Measurements from ENCODE around the gene PTK6.
"Not testable (repeated sequence)": the region's sequence is repeated elsewhere in the genome, so short reads cannot be mapped to it uniquely, and the experiment has no call there.

PTK6 gene

DNA sequence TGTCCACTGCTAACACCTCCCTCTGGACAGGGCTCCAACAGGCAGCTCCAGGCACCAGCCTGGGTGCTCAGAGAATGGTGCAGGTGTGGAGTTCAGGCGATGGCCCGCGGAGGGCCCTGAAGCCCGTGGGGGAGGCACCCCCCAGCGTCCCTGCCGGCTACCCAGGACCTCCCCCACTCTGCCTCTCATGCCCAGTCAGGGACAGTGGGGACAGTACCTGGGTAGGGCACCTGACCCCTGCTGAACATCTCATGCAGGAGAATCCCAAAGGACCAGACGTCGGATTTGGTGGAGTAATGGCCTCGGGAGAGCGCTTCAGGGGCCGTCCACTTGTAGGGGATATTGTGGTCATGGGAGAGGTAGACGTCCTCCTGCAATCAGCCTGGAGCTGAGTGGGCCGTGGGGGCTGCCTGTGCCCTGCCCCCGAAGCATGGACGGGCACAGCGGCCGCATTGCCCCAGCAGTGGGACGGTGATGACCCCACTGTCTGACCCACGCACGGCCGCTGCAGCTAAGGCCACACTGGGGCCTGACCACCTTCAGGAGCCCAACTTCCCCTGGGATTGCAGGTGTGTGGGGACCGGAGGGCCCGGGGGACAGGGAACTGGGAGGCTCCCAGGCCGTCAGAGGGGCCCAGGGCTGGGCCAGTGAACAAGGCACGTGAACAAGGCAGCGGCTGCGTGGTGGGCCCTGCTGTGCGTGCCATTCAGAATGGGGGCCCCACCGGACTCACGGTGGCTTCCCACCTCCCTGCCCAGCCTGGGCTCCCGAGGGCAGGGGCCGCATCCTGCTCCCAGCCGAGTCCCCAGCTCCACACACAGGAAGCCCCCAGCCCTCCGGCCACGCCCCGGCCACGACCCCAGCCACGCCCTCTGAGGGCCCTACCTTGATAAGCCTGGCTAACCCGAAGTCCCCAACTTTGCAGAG lies 7.1 kb downstream of the PTK6 start:
- DNase-seq (ENCODE audit: low read depth) = no peak

DNA sequence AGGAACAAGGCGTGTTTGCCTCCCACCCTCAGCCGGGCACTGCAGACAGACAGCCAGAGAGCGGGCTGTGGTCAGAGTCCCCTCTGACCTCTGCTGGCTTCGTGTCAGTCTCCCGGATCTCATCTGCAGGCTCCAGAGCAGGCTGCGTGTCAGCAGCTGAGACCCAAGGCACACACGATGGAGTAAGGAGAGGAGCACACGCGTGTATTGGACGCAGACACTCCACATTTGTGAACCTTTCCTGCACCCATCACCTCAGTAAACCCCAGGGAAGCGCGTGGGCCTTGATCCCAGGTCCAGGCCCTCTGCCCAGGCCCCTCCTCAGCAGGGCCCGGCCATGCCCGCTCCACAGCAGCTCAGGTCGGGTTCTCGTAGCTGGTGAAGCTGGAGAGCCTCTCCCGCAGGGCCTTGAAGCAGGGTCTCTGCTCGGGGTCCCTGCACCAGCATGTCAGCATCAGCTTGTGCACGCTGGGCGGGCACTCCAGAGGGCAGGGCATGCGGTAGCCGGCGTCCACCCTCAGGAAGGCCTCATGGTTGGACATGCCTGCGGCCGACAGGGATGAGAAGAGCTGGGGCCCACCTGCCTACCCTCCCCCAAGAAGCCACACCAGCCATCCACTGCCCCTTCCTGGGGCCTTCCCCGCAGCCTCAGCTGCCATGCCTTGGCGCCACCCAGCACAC lies 7.9 kb downstream of the PTK6 start:
- DNase-seq (ENCODE audit: low read depth) = no peak

DNA sequence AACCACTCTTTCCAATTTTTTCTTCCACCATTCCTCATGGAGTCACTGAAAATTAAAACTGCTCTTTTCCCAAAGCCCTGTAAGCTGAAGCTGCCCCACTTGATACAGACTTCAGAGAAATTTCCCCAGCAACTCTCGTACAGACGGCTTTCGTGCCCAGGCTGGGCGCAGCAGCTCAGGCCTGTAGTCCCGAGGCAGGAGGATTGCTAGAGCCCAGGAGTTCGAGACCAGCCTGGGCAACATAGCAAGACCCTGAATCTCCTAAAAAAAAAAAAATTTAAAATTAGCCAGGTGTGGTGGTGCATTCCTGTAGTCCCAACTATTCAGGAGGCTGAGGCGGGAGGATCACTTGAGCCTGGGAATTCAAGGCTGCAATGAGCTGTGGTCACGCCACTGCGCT lies 10.0 kb downstream of the PTK6 start:
- DNase-seq (ENCODE audit: low read depth) = no peak

DNA sequence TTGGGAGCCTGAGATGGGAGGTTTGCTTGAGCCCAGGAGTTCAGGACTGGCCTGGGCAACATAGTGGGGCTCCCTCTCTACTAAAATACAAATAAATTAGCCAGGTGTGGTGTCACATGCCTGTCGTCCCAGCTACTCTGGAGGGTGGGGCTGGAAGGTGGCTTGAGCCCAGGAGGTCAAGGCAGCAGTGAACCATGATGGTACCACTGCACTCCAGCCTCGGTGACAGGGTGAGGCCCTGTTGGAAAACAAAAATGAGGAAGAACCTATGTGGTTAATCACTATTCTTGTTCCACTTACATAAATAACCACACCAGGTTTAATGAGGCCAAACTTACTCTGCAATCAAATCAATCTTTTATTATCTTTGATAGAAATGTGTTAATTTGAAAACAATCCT lies 11.2 kb downstream of the PTK6 start:
- DNase-seq (ENCODE audit: low read depth) = no peak

DNA sequence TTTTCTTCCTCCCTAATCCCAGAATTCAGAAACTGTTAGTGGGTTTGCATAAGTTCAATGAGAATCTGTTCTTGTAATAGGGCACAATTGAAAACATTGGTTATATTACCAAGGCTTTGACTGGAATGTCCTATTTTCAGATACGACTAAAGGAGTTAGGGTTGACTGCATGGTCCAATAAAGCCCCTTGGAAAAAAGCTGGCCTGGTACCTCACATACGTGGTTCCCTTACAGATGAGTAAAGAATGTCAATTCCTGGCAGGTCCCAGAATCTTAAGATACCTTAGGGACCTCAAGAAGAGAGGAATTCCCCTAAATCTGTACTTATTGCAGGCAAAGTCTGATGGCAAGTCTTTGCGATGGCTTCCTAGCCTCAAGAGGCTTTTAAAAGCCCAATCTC lies 12.0 kb downstream of the PTK6 start:
- DNase-seq (ENCODE audit: low read depth) = no peak

DNA sequence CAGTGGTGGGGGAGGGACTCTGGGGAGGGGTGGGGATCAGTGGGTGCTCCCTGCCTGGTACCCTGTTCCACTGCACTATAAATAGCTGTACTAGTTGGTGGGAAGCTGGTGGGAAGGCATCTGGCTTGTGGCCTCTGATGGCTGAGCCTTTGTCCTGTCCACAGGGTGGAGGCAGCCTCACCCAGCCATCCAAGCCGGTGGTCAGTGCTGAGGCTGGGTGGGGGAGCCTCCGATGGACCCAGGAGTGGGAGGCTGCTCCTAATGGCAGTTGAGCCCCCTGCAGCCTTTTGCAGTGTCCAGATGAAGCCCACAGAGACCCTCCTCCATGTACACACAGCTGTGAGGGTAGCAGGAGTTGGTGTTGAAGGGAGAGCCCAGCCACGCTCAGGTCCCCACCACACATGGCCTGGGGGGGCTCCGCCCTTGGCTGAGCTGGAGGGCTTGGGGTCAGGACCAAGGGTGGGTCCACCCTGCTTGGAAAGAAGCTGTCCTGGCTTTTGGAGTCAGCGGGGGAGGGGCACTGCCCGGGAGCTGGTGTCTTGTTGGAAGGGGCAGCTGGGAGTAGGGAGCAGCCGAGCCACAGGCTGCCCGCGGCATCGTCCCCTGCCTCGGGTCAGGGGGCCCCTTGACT lies 14.1 kb downstream of the PTK6 start:
- DNase-seq (ENCODE audit: low read depth) = no peak

DNA sequence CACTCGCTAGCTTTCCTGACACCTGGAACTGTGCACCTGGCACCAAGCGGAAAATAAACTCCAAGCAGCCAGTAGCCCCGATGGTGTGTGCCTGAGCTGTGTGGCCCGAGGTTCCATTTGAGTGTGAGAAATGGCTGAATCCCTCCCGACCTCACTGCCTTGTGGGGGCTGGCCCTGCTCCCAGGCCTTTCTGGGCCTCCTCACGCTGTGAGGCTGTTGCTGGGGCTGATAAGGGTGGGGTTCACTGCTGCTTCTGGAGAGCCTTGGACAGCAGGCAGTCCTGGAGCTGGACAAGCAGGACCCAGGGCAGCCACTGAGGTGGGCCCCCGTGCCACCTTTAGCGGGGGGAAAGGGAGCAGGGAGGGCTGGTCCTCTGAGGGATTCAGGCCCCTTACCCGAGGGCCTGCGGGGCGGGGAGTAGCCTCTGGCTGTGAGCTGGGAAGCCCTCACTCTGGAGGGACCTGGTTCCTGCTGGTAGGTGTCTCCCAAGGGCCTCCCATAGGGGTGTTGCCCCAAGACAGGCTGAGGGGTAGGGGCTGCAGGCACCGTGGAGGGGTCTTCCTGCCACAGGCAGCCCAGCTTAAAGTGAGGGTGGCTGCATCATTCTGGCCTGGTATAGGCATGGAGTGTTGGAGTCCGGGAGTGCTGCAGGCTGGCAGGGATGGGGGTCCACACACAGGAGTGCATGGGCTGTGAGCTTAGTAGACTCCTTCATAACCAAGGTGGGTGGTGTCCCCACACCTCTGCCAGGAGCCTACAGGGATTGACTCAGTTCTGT lies 14.9 kb downstream of the PTK6 start:
- DNase-seq (ENCODE audit: low read depth) = no peak

DNA sequence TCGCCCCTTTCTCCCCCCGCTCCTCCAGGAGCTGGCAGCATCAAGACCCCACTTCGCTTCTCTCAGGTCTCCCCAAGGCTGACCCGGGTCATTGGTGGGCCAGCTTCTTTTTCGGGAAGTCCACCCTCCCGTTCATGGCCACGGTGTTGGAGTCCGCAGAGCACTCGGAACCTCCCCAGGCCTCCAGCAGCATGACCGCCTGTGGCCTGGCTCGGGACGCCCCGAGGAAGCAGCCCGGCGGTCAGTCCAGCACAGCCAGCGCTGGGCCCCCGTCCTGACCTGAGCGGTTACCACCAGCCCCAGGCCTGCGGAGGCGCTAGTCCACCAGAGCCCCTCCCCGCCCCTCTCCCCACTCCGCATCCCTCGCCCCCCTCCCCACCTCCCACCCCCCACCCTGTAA lies 15.6 kb downstream of the PTK6 start:
- no peak for DNase-seq (ENCODE audit: low read depth)

DNA sequence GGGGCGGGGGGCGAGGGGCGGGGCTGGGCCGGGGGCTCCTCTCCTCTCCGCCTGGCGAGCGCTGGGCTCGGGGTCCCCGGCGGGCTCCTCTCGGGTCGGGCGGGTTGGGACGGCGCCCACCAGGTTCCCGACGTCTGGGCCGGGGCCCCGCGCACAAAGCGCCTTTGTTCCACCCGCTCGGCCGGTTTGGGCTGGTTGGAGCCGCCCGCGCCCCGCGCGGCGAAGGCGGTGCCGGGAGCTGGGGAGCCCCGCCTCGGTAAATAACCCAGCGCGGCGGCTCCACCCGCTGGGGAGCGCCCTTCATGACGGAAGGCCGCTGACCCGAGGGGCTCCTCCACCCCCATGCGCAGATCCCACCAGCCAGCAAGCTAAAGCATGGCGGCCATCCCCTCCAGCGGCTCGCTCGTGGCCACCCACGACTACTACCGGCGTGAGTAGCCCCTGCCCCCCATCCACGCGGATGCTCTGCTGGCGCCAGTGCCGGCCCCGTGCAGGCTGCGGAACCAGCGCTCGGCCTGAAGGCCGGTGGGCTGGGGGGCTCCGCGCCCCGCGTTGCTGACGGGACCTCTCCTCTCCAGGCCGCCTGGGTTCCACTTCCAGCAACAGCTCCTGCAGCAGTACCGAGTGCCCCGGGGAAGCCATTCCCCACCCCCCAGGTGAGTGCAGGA lies 16.1 kb downstream of the PTK6 start:
- no peak for DNase-seq (ENCODE audit: low read depth)

DNA sequence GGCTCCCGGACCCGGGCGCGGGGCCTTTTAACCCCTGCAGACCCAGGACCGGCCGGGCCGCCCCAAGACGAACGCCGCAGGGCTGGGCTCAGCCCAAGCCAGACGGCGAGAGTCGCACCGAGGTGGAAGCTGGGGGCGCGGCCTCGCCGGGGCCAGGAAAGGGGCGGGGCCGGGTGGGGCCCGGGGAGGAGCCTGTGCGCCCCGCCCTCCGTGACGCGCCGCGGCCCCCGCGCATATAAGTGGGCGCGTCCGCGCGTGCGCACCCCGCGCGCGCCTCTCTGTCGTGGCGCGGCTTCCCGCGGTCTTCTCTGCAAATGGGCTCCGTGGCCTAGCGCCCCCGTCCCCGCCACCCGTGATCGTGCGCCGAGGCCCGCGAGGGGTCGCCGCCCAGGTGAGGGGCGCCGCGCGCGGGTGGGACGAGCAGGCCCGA lies 16.7 kb downstream of the PTK6 start, which contains the start of gene PPDPF:
TSS of gene PPDPF (plus strand) at position 262 of the 430 bp plus-strand sequence. CDS start 544 bp downstream, outside the sequence.
- DNase-seq (ENCODE audit: low read depth) = peak; percentile 66

DNA sequence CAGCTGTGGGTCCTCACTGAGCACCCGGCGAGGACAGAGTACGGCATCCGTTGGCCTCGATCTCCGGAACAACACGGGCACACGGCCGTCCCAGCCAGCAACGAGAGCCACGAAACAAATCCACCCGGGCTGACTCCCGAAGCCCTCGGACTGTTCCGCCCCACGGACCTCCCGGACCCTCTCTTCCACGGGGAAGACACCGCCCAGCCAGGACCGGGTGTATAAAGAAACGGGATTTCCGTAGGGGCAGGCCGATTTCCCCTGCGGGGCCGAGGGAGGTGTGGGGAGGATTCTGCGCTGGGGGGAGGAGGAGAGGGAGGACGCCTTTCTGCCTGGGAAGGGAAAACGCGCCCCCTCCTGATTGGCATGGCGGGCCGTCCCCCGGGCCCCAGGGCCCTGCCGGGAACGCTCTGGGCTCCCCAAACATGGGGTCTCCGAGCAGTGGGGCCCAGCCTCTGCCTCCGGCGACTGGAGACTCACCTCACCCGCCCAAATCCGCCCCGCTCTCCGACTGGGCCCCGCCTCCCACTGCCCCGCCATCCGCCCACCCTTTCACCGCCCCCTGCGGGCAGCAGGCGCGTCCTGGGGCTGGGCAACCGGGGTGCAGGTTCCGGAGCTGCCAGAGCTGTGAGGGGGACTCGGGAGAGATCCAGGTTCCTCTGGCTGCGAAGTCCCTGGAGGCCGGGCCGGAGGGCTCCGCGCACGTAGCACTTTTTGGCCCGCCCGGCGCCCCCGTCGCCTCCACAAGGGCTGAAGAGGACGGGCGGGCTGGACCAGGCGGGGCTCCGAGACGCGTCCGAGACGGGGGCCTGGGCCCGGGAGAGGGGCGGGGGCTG lies 17.3 kb downstream of the PTK6 start:
- peak; percentile 44 for DNase-seq (ENCODE audit: low read depth)

DNA sequence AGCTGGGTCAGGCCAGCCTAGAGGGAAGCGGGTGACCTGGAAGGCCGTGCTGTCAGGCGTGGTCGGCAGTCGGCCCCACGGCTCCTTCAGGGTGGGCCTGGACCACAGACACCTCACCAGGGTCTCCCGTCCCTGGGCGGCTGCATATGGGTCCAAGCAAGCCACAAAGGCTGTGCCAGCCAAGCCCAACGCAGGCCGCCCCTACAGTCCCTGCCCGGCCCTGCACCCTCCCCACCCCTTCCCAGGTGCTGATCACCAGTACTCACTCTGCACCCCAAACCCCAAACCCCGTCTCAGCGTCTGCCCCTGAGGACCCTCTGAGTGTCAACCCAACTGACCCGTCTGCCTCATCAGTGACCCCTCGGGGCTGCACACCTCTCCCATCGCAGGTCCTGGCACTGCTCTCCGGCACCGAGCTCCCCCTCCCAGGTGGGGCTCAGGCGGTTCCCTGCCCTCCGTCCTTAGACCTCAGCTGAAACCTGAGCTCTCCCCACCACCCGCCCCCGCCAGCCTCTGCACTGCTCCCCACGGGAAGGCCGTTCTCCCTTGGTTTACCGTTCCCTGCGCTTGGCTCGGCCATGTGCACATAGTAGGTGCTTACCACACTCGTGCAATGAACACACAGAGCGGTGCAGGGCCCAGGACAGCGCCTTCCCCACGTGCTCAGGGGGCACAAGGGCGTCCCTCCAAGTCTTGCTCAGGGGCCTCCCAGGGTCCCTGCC lies 18.1 kb downstream of the PTK6 start:
- no peak for DNase-seq (ENCODE audit: low read depth)

DNA sequence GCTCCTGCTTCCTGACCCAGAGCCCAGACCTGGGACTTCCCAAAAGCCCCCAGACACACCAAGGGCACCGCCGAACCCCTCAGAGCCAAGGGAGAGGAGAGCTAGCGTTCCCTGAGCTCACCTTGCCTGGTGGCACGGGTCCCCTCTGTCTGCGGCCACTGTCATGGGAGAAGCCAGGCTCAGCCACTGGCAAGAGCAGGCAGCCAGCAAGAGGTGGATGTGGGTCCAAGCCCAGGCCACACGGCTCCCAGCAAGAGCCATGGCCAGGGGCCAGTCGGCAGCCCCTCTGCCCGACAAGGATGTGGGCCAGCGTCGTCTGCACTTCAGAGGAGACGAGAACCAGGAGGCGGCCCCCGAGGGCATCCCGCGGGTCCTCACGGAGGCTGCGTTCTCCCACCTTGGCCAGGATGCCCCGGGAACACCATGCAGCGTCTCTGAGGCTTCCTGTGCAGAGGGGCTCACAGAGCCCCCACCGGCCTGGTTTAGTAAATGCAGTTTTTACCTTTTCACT lies 18.8 kb downstream of the PTK6 start:
- no peak for DNase-seq (ENCODE audit: low read depth)

DNA sequence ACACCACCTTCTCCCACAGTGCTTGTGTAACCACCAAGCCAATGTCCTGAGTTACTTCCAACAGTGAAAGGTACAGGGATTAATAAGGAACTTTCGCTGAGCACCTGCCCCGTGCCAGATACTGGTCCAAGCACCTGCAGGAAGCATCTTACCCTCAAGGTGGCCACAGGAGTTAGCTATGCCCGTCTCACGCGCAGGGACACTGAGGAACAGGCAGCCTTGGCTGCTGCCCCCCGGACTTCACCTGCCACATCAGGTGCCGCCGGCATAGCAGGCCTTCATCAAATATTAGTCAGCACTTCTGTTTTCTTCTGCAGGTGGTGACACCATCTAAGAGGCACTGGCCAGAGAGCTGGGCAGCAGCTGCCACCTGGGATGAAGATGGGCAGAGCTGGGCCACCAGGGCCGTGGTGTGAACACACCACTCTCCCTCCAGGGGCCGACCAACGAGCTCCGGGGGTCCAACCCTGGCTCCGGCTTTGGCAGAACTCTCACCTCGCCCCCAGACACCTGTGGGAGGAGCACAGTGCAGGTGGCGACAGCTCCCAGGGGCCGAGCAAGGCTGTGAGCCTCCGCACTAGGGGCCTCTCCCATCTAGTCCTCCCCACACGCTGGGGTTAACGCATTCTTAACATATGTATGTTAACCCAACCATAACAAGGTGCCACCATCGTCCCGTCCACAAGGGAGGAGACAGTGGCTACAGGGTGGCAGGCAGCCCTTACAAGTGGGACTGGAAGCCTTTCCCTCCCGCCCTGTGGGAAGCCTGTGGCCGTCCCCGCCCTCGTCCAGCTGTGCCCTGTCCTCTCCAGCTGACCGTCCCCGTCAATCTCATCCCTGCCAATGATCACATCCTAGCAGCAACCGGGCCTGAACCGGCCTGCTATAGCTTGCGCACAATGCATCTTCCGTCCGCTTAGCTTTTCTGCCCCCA lies 19.5 kb downstream of the PTK6 start:
- DNase-seq (ENCODE audit: low read depth) = no peak

DNA sequence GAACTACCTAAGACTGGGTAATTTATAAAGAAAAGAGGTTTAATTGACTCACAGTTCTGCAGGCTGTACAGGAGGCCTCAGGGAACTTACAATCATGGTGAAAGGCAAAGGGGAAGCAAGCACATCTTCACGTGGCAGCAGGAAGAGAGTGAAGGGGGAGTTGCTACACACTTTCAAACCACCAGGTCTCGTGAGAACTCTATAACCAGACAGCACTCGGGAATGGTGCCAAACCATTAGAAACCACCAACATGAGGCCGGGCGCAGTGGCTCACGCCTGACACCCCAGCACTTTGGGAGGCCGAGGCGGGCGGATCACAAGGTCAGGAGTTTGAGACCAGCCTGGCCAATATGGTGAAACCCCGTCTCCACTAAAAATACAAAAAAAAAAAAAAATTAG lies 22.7 kb downstream of the PTK6 start:
- DNase-seq (ENCODE audit: low read depth) = not testable (repeated sequence)

DNA sequence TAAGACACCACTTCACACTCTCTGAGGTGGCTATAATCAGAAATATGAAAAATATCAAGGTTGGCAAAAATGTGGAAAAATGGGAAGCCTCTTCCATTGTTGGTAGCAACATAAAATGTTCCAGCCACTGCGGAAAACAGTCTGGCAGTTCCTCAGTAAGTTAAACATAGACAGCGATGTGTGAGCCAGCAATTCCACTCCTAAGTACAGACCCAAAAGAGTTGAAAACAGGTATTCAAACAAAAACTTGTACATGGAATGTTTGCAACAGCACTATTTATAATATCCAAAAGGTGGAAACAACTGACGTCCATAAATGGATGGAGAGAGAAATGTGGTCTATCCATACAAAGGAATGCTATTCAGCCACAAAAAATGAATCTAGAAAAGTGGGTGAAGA lies 24.0 kb downstream of the PTK6 start:
- DNase-seq (ENCODE audit: low read depth) = no peak

DNA sequence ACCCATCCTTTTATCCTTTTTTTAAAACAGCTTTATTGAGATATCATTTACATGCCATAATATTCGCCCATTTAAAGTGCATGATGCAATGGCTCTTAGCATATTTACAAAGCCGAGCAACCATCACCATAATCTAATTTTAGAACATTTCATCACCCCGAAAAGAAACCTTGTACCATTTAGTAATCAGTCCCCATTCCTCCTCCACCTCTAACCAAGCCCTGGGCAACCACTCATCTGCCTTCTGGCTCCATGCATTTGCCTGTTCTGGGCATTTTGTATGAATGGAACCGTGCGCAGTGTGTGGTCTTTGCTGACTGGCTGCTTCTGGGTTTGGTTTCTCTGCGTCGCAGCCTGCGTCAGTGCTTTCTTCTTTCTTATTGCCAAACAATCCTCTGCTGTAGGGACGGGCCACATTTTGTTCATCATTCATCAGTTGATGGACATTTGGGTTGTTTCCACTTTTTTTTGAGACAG lies 28.1 kb downstream of the PTK6 start:
- no peak for DNase-seq (ENCODE audit: low read depth)

DNA sequence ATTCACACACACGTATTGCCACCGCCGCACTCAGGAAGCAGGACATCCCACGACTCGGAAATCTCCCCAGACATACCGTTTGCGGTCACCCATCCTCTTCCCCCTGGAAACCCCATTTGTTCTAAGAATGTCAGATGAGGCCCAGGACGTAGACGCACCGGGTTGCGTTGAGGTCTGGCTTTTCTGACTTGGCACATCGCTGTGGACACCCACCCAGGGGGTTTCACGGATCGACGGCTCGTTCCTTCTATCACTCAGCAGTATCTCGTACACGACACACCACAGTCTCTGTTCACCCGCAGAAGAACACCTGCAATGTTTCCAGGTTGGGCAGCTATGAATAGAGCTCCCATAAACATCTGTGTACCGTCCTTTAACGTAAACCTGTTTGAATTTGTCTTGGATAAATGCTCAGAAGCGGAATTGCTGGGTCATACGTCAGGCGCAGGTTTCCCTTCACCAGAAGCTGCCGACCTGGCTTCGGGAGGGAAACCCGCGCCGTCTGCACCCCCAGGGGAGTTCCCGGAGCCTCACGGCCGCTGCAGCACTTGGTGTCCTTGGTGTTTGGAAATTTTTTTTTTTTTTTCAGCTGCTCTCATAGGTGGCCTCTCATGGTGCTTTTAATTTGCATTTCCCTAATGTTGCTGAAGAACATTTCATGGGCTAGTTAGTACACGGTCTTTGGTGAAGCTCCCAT lies 29.0 kb downstream of the PTK6 start:
- DNase-seq (ENCODE audit: low read depth) = no peak
